ENCODE results near the gene FXYD7. TPM values are rescaled to one million over a fixed set of nuclear protein-coding genes. Genes with fewer than 3 reads are reported as not detected.

The FXYD7 gene
- total RNA-seq, 1 donor: under 0.01 TPM

DNA sequence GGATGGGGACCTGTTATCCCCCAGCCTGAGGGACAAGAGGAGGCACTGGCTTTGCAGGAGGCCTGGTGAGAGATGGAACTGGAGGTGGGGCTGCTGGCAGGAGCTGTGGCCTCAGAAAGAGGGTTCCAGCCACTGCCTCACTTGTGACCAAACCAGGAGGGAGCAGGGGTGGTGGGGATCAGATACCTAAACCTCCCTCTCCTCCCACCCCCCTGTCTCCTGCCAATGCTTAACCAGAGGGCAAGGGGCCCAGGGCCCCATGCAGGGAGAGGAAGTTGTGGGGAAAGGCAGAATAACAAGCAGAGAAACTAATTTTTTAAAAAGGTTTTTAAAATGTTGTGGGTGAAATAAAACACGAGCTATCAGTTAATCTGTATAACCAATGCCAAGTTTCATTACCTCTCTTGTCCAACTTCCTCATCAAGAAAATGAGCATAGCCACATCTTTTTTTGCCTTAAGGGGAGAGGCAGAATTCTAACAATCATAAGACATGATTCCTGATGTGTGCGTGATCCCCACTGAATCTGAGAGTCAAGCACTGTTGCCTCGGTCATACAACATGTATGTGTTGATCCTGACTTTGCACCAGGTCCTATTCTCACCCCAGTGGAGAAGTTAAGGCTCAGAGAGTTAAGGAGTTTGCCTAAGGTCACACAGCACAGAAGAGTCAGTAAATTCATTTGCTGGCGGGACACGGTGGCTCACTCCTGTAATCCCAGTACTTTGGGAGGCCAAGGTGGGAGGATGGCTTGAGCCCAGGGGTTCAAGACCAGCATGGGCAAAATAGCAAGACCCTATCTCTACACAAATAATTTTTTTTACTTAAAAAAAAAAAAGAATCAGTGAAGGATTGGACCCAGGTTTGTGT lies 24.4 kb downstream of the FXYD7 start:
- TF ChIP-seq, protein P1, sequence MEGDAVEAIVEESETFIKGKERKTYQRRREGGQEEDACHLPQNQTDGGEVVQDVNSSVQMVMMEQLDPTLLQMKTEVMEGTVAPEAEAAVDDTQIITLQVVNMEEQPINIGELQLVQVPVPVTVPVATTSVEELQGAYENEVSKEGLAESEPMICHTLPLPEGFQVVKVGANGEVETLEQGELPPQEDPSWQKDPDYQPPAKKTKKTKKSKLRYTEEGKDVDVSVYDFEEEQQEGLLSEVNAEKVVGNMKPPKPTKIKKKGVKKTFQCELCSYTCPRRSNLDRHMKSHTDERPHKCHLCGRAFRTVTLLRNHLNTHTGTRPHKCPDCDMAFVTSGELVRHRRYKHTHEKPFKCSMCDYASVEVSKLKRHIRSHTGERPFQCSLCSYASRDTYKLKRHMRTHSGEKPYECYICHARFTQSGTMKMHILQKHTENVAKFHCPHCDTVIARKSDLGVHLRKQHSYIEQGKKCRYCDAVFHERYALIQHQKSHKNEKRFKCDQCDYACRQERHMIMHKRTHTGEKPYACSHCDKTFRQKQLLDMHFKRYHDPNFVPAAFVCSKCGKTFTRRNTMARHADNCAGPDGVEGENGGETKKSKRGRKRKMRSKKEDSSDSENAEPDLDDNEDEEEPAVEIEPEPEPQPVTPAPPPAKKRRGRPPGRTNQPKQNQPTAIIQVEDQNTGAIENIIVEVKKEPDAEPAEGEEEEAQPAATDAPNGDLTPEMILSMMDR (IDR thresholded peaks at IDR 0.05; ENCODE audit: insufficient read depth, low read depth, low read length): no peak
- H3K4me3 ChIP-seq (ENCODE audit: low read depth, low read length): no peak overlapping the region
- DNase-seq (ENCODE audit: low read depth): no peak

DNA sequence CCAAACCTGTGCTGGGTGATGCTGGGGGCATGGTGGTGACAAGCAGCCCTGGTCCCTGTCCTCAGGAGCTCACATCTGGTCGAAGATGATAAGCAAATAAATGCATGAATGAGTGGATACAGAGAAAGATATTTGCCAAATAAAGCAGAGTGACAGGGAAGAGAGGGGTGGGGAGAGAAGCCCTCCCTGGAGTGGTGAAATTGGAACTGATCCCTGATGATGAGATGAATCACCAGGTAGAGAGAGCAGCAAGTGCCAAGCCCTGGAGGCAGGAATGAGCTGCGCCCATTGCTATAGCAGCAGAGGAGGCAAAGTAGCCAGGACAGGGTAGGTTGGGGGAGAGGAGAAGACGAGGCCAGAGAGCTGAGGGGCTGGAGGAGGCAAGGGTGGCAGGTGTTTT lies 25.1 kb downstream of the FXYD7 start:
- no peak overlapping the region for H3K4me3 ChIP-seq (ENCODE audit: low read depth, low read length)
- TF ChIP-seq, protein P1 (IDR thresholded peaks at IDR 0.05; ENCODE audit: insufficient read depth, low read depth, low read length): no peak
- DNase-seq (ENCODE audit: low read depth): no peak

DNA sequence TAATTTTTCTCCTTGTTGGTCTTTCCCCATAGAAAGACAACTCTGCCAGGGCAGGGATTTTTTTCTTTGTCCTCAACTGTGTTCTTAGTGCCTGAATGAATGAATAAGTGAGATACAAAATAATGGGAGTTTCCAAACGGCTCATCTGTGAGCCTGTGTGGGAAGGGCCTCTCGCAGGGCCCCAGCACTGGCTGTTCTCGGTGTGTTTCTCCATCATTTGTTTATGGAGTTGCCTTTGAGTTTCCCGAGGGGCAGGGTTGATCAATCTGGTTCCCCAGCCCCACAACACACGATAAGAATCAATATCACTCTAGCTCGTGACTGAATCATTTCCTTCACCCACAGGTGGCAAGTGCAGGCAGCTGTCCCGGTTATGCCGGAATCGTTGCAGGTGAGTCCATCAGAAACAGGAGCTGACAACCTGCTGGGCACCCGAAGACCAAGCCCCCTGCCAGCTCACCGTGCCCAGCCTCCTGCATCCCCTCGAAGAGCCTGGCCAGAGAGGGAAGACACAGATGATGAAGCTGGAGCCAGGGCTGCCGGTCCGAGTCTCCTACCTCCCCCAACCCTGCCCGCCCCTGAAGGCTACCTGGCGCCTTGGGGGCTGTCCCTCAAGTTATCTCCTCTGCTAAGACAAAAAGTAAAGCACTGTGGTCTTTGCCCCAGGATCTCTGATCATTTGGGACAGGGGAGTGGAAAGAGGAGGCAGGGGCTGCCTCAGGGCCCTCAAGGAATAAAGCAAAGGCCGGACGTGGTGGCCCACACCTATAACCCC lies 26.4 kb downstream of the FXYD7 start:
- DNase-seq (ENCODE audit: low read depth): no peak
- TF ChIP-seq, protein P1 (IDR thresholded peaks at IDR 0.05; ENCODE audit: insufficient read depth, low read depth, low read length): no peak
- no peak overlapping the region for H3K4me3 ChIP-seq (ENCODE audit: low read depth, low read length)

DNA sequence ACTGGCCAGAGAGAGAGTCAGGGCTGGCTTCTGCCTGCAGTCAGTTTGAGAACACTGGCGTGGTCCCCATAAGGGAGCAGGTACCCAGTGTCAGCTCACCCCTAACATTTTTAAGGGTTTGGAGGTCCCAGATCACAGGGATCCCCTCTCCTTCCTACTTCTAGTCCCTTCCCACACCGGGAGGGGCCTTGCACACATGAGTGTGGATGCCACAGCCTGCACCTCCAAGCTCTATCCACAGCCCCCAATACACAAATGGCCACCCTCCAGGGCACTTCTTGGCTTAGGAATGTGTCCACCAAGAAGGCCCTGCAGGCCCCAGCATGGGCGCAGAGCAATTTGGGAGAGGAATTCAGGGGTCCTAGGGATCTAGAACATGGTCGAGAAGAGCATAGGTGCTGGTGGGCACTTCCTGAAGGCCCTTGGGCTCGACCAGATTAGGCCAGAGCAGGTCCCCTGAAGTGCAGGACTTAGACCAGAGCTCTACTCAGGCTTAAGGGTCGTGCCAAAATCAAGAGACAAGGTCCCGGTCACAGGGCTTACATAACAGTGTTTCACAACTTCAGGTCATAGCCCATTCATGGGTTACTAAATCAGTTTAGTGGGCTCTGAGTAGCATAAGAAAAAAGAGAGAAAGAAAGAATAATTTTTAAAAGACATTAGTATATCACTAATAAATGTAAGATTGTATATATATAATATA lies 27.5 kb downstream of the FXYD7 start:
- no peak for DNase-seq (ENCODE audit: low read depth)
- H3K4me3 ChIP-seq (ENCODE audit: low read depth, low read length): no peak overlapping the region
- TF ChIP-seq, protein P1 (IDR thresholded peaks at IDR 0.05; ENCODE audit: insufficient read depth, low read depth, low read length): no peak

DNA sequence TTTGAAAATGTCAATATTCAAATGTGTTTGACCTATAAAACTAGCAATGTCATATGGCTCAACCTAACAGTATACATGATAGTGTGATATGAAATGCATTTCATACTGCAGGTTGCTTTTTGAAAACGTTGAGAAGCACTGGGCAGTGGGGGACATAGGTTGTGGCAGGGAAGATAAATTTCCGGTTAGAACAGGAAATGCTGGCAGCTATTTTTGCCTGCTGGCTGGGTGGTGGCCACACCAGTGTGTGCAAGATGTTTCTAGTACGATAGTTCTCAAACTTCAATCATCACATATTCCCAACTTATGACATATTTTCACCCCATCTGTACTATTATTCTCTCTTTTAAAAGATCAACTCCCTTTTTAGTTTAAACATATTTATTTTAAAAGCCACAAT lies 28.7 kb downstream of the FXYD7 start:
- DNase-seq (ENCODE audit: low read depth): no peak
- TF ChIP-seq, protein P1 (IDR thresholded peaks at IDR 0.05; ENCODE audit: insufficient read depth, low read depth, low read length): no peak
- no peak overlapping the region for H3K4me3 ChIP-seq (ENCODE audit: low read depth, low read length)

DNA sequence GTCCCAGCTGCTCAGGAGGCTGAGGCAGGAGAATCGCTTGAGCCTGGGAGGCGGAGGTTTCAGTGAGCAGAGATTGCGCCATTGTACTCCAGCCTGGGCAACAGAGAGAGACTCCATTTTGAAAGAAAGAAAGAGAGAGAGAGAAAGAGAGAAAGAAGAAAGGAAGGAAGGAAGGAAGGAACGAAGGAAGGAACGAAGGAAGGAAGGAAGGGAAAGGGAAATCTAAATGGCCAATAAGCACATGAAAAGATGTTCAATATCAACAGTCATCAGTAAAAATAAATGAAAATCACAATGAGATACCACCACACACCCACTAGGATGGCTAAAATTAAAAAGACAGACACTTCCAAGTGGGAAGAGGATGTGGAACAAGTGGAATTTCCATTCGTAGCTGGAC lies 31.2 kb downstream of the FXYD7 start:
- no peak for DNase-seq (ENCODE audit: low read depth)
- TF ChIP-seq, protein P1 (IDR thresholded peaks at IDR 0.05; ENCODE audit: insufficient read depth, low read depth, low read length): no peak
- H3K4me3 ChIP-seq (ENCODE audit: low read depth, low read length): no peak overlapping the region

Data from fibroblast of villous mesenchyme (primary cell).